Ishikawa (cell line): Measurements from ENCODE around the gene NECAP2.

Experiments used
- CEBPB ChIP-seq: IDR thresholded peaks from 2 replicates; pipeline ENCODE4 v1.6.1; 2012
- CREB1 ChIP-seq: IDR thresholded peaks from 2 replicates; pipeline ENCODE4 v1.6.1; 2012; ENCODE audit warnings: low read depth
- EGR1 ChIP-seq: IDR thresholded peaks from 2 replicates; pipeline ENCODE4 v1.6.1; 2012
- EP300 ChIP-seq: IDR thresholded peaks from 2 replicates; pipeline ENCODE4 v1.6.1; 2012; ENCODE audit warnings: borderline replicate concordance
- FOXM1 ChIP-seq: IDR thresholded peaks from 2 replicates; pipeline ENCODE4 v1.6.1; 2012; ENCODE audit warnings: low read depth, borderline replicate concordance
- MAX ChIP-seq: IDR thresholded peaks from 2 replicates; pipeline ENCODE4 v1.6.1; 2012
- NFIC ChIP-seq: IDR thresholded peaks from 2 replicates; pipeline ENCODE4 v1.6.1; 2012
- RAD21 ChIP-seq: IDR thresholded peaks from 2 replicates; pipeline ENCODE4 v1.6.1; 2012; ENCODE audit warnings: low read depth
- REST ChIP-seq: IDR thresholded peaks from 2 replicates; pipeline ENCODE4 v1.6.1; 2012; ENCODE audit warnings: low read depth, mild to moderate bottlenecking
- TAF1 ChIP-seq: IDR thresholded peaks from 2 replicates; pipeline ENCODE4 v1.6.1; 2012; ENCODE audit warnings: low read depth, mild to moderate bottlenecking
- TCF12 ChIP-seq: IDR thresholded peaks from 2 replicates; pipeline ENCODE4 v1.6.1; 2012; ENCODE audit warnings: low read depth
- TEAD4 ChIP-seq: IDR thresholded peaks from 2 replicates; pipeline ENCODE4 v1.6.1; 2012
- USF1 ChIP-seq: IDR thresholded peaks from 2 replicates; pipeline ENCODE4 v1.6.1; 2012
- YY1 ChIP-seq: IDR thresholded peaks from 2 replicates; pipeline ENCODE4 v1.6.1; 2012; ENCODE audit warnings: low read depth
- ZBTB7A ChIP-seq: IDR thresholded peaks from 2 replicates; pipeline ENCODE4 v1.6.1; 2012; ENCODE audit warnings: low read depth

NECAP2 gene

GRCh38 chr1:16434007-16434406, 6.5 kb upstream of the NECAP2 start:
- no peak for TF ChIP-seq ZBTB7A
- no peak for TF ChIP-seq FOXM1
- no peak for TF ChIP-seq REST
- TF ChIP-seq EP300, result no peak
- no peak for TF ChIP-seq CREB1
- no peak for TF ChIP-seq RAD21
- TF ChIP-seq EGR1, result no peak
- TF ChIP-seq YY1, result no peak
- no peak for TF ChIP-seq NFIC
- TF ChIP-seq TAF1, result no peak
- TF ChIP-seq TCF12, result no peak
- no peak for TF ChIP-seq USF1
- no peak for TF ChIP-seq MAX
- no peak for TF ChIP-seq TEAD4
- TF ChIP-seq CEBPB, result no peak

- no peak for TF ChIP-seq FOXM1
These were observed 6.0 kb upstream of the NECAP2 start for GRCh38 chr1:16434501-16434900.

- TF ChIP-seq NFIC (no peak), CREB1 (no peak), CEBPB (no peak), RAD21 (no peak), YY1 (no peak), ZBTB7A (no peak), MAX (no peak), TCF12 (no peak), FOXM1 (no peak), REST (no peak), EP300 (no peak), TEAD4 (no peak)
These were observed 3.5 kb upstream of the NECAP2 start, which contains the start of gene SPATA21 for GRCh38 chr1:16436946-16437474. TSS of gene SPATA21 (minus strand) at chr1:16437424. CDS start at chr1:16431371, 6,053 bp downstream.

- TF ChIP-seq YY1, result no peak
- no peak for TF ChIP-seq RAD21
- TF ChIP-seq ZBTB7A, result no peak
- TF ChIP-seq EP300, result no peak
- TF ChIP-seq CREB1, result no peak
- TF ChIP-seq TCF12, result no peak
- no peak for TF ChIP-seq TAF1
- TF ChIP-seq CEBPB, result no peak
- TF ChIP-seq FOXM1, result no peak
- no peak for TF ChIP-seq REST
- TF ChIP-seq EGR1, result no peak
- no peak for TF ChIP-seq TEAD4
- TF ChIP-seq MAX, result no peak
- TF ChIP-seq NFIC, result no peak
- no peak for TF ChIP-seq USF1
These were observed 2.0 kb upstream of the NECAP2 start for GRCh38 chr1:16438516-16438915.

- TF ChIP-seq NFIC (no peak), MAX (no peak), FOXM1 (no peak), USF1 (no peak), CEBPB (no peak), ZBTB7A (no peak)
These were observed 1.6 kb upstream of the NECAP2 start for GRCh38 chr1:16438924-16439323.
